Ascending aorta (tissue), 2 donors: Measurements from ENCODE around the gene SLC25A19. TPM values are rescaled to one million over a fixed set of nuclear protein-coding genes. Genes with fewer than 3 reads are reported as not detected.

Experiments
- DNase-seq, 2 donors: peaks; one replicate each; pipeline ENCODE4 v3.0.0-alpha.2; 2019; ENCODE audit warnings: low spot score in 2 of 2
- H3K27ac ChIP-seq, 2 donors: fragments of 200-600 bp; sonication (generic); one replicate each; pipeline ENCODE4 v1.5.1; 2016 to 2017; ENCODE audit warnings: mild to moderate bottlenecking in 1 of 2
- H3K27me3 ChIP-seq: fragments of 200-600 bp; sonication (generic); one replicate; pipeline ENCODE4 v1.5.1; 2017
- H3K36me3 ChIP-seq, 2 donors: fragments of 200-600 bp; sonication (generic); one replicate each; pipeline ENCODE4 v1.5.1; 2016
- H3K4me1 ChIP-seq, 2 donors: fragments of 200-600 bp; sonication (generic); one replicate each; pipeline ENCODE4 v1.5.1; 2016 to 2017; ENCODE audit warnings: mild to moderate bottlenecking in 1 of 2
- H3K4me3 ChIP-seq, 2 donors: fragments of 200-600 bp; sonication (generic); one replicate each; pipeline ENCODE4 v1.5.1; 2016 to 2017; ENCODE audit warnings: mild to moderate bottlenecking in 1 of 2
- H3K9me3 ChIP-seq, 2 donors: fragments of 200-600 bp; sonication (generic); one replicate each; pipeline ENCODE4 v1.5.1; 2016
- intact Hi-C: fragments of 100-400 bp; cut with DNase I; formaldehyde crosslinking; loops from one replicate; pipeline ENCODE4 v1.15.1; 2023
- total RNA-seq: library from RNA; depleted of rRNA; stranded (reverse); fragments of >200 nt; gene quantifications from one replicate; pipeline ENCODE4 v1.1.0, GENCODE V29; 2016
- TF ChIP-seq, protein P1 (sequence below), 3 experiments: fragments of 200-600 bp in 2 of 3; fragments of 450-650 bp in 1 of 3; sonication (generic) in 2 of 3; IDR thresholded peaks; one replicate each; pipeline ENCODE4 v1.5.1; 2016 to 2019; ENCODE audit warnings: antibody characterized with exemption in 3 of 3, mild to moderate bottlenecking in 1 of 3, moderate library complexity in 1 of 3

SLC25A19 gene
- total RNA-seq, 1 donor from 2014 or later = 1.3 TPM

DNA sequence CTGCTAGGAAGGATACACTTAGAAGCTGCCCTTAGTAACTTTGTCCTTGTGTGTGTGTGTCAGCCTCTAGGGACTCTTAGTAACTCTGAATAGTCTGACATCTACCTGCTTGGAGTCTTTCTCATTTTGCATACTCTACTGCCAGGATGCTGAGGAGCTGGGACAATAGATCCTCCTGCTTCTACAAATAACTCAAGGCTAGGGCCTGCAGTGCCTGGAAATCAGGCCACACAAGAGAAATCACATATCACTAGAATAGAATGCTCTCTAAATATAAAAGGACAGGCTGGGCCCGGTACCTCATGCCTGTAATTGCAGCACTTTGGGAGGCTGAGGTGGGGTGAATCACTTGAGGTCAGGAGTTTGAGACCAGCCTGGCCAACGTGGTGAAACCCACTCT lies 38.5 kb upstream of the SLC25A19 start:
- Histone ChIP-seq H3K4me3 (no peak overlapping the region), H3K4me1 (peaks cover 0 to 10% of the 10 kb centered on the region in 2 donors), H3K27me3 (no peaks in the 10 kb centered on the region), H3K36me3 (peaks cover 4 to 19% of the 10 kb centered on the region in 2 donors), H3K9me3 (no peaks in the 10 kb centered on the region), H3K27ac (no peak overlapping the region)
- TF ChIP-seq, protein P1, sequence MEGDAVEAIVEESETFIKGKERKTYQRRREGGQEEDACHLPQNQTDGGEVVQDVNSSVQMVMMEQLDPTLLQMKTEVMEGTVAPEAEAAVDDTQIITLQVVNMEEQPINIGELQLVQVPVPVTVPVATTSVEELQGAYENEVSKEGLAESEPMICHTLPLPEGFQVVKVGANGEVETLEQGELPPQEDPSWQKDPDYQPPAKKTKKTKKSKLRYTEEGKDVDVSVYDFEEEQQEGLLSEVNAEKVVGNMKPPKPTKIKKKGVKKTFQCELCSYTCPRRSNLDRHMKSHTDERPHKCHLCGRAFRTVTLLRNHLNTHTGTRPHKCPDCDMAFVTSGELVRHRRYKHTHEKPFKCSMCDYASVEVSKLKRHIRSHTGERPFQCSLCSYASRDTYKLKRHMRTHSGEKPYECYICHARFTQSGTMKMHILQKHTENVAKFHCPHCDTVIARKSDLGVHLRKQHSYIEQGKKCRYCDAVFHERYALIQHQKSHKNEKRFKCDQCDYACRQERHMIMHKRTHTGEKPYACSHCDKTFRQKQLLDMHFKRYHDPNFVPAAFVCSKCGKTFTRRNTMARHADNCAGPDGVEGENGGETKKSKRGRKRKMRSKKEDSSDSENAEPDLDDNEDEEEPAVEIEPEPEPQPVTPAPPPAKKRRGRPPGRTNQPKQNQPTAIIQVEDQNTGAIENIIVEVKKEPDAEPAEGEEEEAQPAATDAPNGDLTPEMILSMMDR (IDR thresholded peaks at IDR 0.05) = no peak
- intact Hi-C loops = no loop called here
- DNase-seq = no peak

DNA sequence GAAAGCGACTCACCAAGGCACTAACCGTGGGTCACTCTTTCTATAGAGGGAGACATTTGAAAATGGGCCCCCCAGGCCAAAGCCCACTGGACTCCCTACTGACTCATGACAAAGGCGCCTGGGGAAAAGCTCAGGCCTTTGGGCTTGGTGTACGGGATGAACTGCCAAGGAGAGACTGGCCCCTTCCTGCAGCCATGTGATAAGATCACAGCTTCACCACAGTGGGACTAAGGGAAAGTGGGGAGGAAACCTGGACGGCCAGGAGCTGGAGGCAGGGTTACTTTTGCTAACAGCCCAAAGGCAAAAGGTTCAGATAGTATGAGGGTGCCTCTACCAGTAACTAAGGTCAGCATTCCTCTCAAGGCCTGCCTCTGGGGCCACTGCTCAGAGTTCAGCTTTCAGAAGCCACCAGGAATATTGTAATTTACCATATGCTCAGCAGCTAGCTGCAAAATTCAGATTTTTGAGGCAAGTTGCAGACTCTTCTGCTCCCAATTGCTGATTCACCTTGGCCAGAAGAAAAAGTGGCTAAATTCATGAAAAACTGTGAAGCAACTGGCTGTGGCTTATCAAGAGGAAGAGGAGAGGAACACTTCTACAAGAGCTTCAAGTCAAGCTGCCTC lies 37.1 kb upstream of the SLC25A19 start:
- no peak overlapping the region for H3K4me3 ChIP-seq
- H3K4me1 ChIP-seq = peaks cover 0 to 10% of the 10 kb centered on the region in 2 donors
- H3K36me3 ChIP-seq = peaks cover 8 to 18% of the 10 kb centered on the region in 2 donors
- no peak for DNase-seq
- H3K27ac ChIP-seq = peak overlapping the region; percentile 20 to 44
- H3K9me3 ChIP-seq = no peaks in the 10 kb centered on the region
- TF ChIP-seq, protein P1 (IDR thresholded peaks at IDR 0.05) = no peak
- H3K27me3 ChIP-seq = no peaks in the 10 kb centered on the region
- intact Hi-C loops = no loop called here

DNA sequence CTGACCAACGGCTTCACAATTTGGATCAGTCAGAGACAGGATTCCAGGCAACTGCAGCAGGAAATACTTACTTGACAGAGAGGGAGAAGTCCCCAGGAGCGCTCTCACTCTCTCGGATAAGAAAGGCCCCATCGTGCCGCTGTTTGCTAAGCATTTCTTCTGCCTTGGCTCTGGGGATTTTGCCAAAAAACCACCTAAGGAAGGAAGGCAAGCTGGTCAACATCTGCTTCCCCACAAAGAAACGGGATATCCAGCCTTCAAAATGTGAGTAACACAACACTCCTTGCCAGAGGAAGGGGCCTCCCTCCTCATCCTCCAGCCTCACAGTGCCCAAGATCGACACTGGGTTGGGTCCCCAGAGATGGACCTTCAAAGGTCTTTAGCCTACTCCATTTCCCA lies 36.6 kb upstream of the SLC25A19 start:
- H3K27ac ChIP-seq = peak overlapping the region; percentile 20 to 44
- TF ChIP-seq, protein P1 (IDR thresholded peaks at IDR 0.05) = no peak
- peaks cover 0 to 10% of the 10 kb centered on the region in 2 donors for H3K4me1 ChIP-seq
- no peak overlapping the region for H3K4me3 ChIP-seq
- H3K27me3 ChIP-seq = no peaks in the 10 kb centered on the region
- peaks cover 13 to 23% of the 10 kb centered on the region in 2 donors for H3K36me3 ChIP-seq
- H3K9me3 ChIP-seq = no peaks in the 10 kb centered on the region
- no peak for DNase-seq
- intact Hi-C loops = no loop called here

DNA sequence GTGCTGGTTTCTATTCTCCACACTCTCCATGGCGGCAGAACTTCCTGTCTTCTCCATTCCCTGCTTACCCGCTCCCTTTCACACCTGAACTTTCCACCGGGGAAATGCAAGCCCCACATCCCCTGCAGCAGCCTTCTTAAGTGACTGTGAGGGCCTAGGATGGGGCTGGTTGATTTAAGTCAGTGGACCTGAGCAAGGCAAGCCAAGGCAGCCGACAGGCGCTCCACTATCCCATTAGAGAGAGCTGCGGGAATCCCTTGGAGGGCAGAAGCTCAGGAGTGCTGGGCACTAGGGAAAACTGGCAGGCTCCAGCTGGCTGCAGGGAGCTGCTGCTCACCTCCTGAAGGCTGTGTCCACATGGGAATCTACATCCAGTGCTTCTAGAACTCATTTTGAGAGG lies 36.1 kb upstream of the SLC25A19 start:
- Histone ChIP-seq H3K4me3 (no peak overlapping the region), H3K4me1 (peaks cover 0 to 10% of the 10 kb centered on the region in 2 donors), H3K27me3 (no peaks in the 10 kb centered on the region), H3K9me3 (no peaks in the 10 kb centered on the region), H3K27ac (peak overlapping the region; percentile 20 to 44), H3K36me3 (peaks cover 17 to 28% of the 10 kb centered on the region in 2 donors)
- intact Hi-C loops = no loop called here
- no peak for DNase-seq
- TF ChIP-seq, protein P1 (IDR thresholded peaks at IDR 0.05) = no peak

DNA sequence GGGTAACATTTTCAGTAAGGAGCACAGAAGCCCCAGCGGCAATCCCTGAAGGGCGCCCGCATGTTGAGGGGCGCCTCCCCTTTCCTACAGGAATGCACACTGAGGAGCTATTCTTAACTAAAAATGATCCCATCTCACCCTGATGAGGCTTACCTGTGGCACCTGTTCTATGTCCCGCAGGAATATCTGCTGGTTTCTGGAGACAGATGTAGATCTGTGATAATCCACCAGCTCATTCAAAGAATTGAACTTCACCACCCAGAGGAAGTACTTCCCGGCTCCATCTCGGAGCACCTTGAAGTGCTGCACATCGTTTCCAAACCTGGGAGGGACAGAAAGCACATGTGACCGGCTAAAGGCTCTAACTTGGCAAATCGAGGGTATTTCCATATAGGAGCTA lies 32.3 kb upstream of the SLC25A19 start:
- intact Hi-C loops = no loop called here
- H3K4me3 ChIP-seq = no peak overlapping the region
- no peak for DNase-seq
- H3K27ac ChIP-seq = no peak overlapping the region
- no peaks in the 10 kb centered on the region for H3K27me3 ChIP-seq
- no peaks in the 10 kb centered on the region for H3K9me3 ChIP-seq
- TF ChIP-seq, protein P1 (IDR thresholded peaks at IDR 0.05) = no peak
- peaks cover 0 to 10% of the 10 kb centered on the region in 2 donors for H3K4me1 ChIP-seq
- H3K36me3 ChIP-seq = peaks cover 37 to 43% of the 10 kb centered on the region in 2 donors
